ENCODE results near the gene CLN5. TPM values are rescaled to one million over a fixed set of nuclear protein-coding genes. Genes with fewer than 3 reads are reported as not detected.

Gene CLN5
- 24.6 and 39.2 TPM in 2 replicates for total RNA-seq

GRCh38 chr13:76991796-76992547 lies at the start of gene CLN5:
Gene CLN5 (plus strand): TSS chr13:76992081. CDS start chr13:76992099, 18 bp downstream.

GRCh38 chr13:76948149-76948548 lies 43.7 kb upstream of the CLN5 start, which contains the start of gene ACOD1:
Gene ACOD1 (plus strand): TSS chr13:76948511. CDS start chr13:76948559, 48 bp downstream.

GRCh38 chr13:77026861-77027621 lies 35.2 kb downstream of the CLN5 start, which contains the start of gene FBXL3:
Gene FBXL3 (minus strand): TSS chr13:77027159. CDS start chr13:77021860, 5,299 bp downstream.

Other genes with a start within 250 kb of the CLN5 start
- 14.4 and 31.4 TPM in 2 replicates for gene KCTD12, start 105.7 kb upstream of the CLN5 start, total RNA-seq
- gene ACOD1, start 43.6 kb upstream of the CLN5 start, total RNA-seq, result not detected in 2 replicates
- gene FBXL3, start 35.1 kb downstream of the CLN5 start, total RNA-seq, result 53.2 and 57.8 TPM in 2 replicates